ENCODE data around the gene GUCA2A. TPM values are rescaled to one million over a fixed set of nuclear protein-coding genes. Genes with fewer than 3 reads are reported as not detected.

Gene GUCA2A
- total and polyA plus RNA-seq, 2 of the 4 experiments (the other 2 are of a cell fraction), result not detected

- Histone ChIP-seq H3K79me1 (ENCODE audit: low read depth in 1 of 2, low read length in 2 of 2) (no peaks in the 10 kb centered on the region), H2BK20ac (ENCODE audit: low read depth, low read length) (no peak overlapping the region), H4K20me1 (ENCODE audit: insufficient read depth, low read length) (no peaks in the 10 kb centered on the region), H2AK9ac (replicated peaks; ENCODE audit: low read depth, low read length, poor library complexity) (no peak overlapping the region), H3K4ac (ENCODE audit: low read depth, low read length) (no peak overlapping the region), H2BK120ac (ENCODE audit: low read depth, low read length) (no peak overlapping the region), H3K23ac (ENCODE audit: low read depth, low read length) (no peak overlapping the region), H2BK15ac (ENCODE audit: low read depth, low read length) (no peak overlapping the region), H4K8ac (ENCODE audit: low read depth in 2 of 2, low read length in 2 of 2) (no peak overlapping the region), H3K27me3 (ENCODE audit: control insufficient read depth, insufficient read depth, low read length) (peaks cover 39% of the 10 kb centered on the region), H3K14ac (replicated peaks; ENCODE audit: low read depth, low read length) (no peak overlapping the region), H2AFZ (replicated peaks; ENCODE audit: low read length, poor library complexity) (no peak overlapping the region), H3K36me3 (ENCODE audit: control insufficient read depth, insufficient read depth, low read length) (no peaks in the 10 kb centered on the region), H3K4me2 (ENCODE audit: low read depth, low read length) (no peak overlapping the region), H2AK5ac (ENCODE audit: low read depth, low read length) (no peak overlapping the region), H3K27ac (ENCODE audit: insufficient read depth, low read length) (no peak overlapping the region), H3K9me1 (ENCODE audit: insufficient read depth, low read length) (no peaks in the 10 kb centered on the region), H3K56ac (ENCODE audit: extremely low read depth, insufficient read depth, low read length) (no peak overlapping the region), H3K4me1 (ENCODE audit: control insufficient read depth, insufficient read depth, low read length) (no peaks in the 10 kb centered on the region), H4K91ac (ENCODE audit: insufficient read depth, low read depth, low read length) (no peak overlapping the region), H3K18ac (ENCODE audit: low read depth, low read length) (no peak overlapping the region), H2BK5ac (ENCODE audit: low read depth, low read length, poor library complexity, severe bottlenecking) (no peak overlapping the region), H3K9ac (ENCODE audit: low read depth, low read length) (no peak overlapping the region), H3K9me3 (ENCODE audit: control insufficient read depth, insufficient read depth, low read length) (no peaks in the 10 kb centered on the region), H4K5ac (ENCODE audit: low read depth, low read length) (no peak overlapping the region), H3K4me3 (ENCODE audit: insufficient read depth, low read depth, low read length) (no peak overlapping the region)
- dilution Hi-C loops (cut with HindIII; ENCODE audit: low sequenced_read_pairs, unreplicated experiment), result no loop called here
- POLR2A ChIA-PET (ENCODE audit: unreplicated experiment), result no interaction called here
- in situ Hi-C loops (cut with MboI; ENCODE audit: low sequenced_read_pairs), result no loop called here
- ATAC-seq (ENCODE audit: low read depth) (no peak), DNase-seq (no peak)
- CTCF ChIA-PET, result no interaction called here
- intact Hi-C loops (cut with micrococcal nuclease), result no loop called here
- WGBS, 2 experiments (ENCODE audit: extremely low coverage in 2 of 2, insufficient read length in 1 of 2), result no CpG with 5 or more reads among the region's 3 CpGs
- BruUV-seq (replicated peaks), result no TSS peak
- TF ChIP-seq NFE2L2 (IDR thresholded peaks at IDR 0.05; ENCODE audit: low read depth, low read length) (no peak), RCOR1 (IDR thresholded peaks at IDR 0.05; ENCODE audit: insufficient replicate concordance, low read length) (no peak), RAD21 (IDR thresholded peaks at IDR 0.05; ENCODE audit: low read length) (no peak), MAZ (IDR thresholded peaks at IDR 0.05; ENCODE audit: borderline replicate concordance, low read depth, low read length) (no peak), MXI1 (IDR thresholded peaks at IDR 0.05; ENCODE audit: borderline replicate concordance, low read depth, low read length) (no peak), RFX5 (IDR thresholded peaks at IDR 0.05; ENCODE audit: low read depth, low read length) (no peak), FOS (IDR thresholded peaks at IDR 0.05; ENCODE audit: low read depth, low read length) (no peak), SMC3 (IDR thresholded peaks at IDR 0.05; ENCODE audit: low read depth, low read length) (no peak), CHD1 (IDR thresholded peaks at IDR 0.05; ENCODE audit: low read depth, low read length) (no peak), USF2 (IDR thresholded peaks at IDR 0.05; ENCODE audit: low read depth, low read length) (no peak), BHLHE40 (IDR thresholded peaks at IDR 0.05; ENCODE audit: low read depth, low read length) (no peak)
Measured at GRCh38 chr1:42139444-42139843, 25.1 kb downstream of the GUCA2A start.

Measured in IMR-90 (cell line).